ENCODE results near the gene CARTPT.

The CARTPT gene

DNA sequence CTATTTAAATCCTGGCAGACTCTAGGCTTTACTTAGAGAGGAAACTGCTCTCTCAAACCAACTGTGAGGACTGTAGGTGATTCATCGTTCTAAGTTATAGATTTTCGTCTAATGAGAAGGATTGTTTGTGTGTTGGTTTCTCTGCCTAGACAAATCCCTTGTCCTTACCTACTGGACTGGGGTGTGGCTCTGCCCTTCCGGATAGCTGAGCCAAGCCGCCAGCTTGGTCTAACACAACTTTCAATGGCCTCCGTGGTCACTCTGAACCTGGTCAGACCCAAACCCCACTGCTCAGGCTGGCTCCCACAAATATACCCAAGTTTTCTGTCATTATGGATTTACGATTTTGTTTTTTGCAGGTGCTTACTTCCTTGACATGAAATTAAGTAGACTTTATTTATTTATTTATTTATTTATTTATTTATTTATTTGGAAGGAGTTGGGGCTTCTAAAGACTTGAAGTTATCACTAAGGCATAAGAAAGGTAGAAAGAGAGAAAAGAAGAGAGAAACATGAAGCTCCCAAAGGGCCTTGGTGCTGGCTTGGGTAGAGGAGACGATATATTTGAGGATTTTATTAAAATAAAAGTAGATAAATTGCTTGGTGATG is 19.0 kb downstream of the CARTPT start:
- no peak for DNase-seq (ENCODE audit: low read depth in 2 of 2)

DNA sequence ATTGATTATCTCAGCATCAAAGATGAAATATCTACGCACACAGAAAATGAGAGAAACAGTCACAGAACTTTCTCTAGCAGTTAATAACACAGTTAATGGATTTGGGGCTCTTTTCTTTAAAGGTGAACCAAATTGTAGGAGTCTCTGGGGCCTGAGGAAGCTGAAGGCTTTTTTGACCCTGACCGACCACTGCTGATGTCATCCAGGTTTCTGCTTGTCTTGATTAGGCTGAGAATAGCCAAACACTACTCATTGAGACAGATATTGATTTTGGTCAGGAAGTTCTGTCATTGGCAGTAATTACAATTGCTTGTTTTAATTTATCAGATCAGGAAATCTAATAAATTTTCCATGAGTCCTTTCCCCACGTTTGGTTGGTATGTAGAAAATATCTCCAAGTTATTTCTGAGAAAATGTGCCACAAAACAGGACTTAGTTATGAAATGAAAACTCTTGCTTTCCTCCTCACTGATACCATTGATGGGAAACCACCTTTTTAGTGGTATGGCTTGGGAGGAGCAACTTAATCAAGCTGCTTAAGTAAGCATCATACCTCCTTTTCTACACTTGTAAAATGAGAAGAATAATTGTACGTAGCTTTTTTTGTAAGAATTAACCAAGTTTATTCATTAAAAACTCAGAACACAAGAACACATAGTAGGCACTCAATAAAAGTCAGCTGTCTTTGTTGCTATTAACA is 19.7 kb downstream of the CARTPT start:
- DNase-seq (ENCODE audit: low read depth in 2 of 2) = no peak

DNA sequence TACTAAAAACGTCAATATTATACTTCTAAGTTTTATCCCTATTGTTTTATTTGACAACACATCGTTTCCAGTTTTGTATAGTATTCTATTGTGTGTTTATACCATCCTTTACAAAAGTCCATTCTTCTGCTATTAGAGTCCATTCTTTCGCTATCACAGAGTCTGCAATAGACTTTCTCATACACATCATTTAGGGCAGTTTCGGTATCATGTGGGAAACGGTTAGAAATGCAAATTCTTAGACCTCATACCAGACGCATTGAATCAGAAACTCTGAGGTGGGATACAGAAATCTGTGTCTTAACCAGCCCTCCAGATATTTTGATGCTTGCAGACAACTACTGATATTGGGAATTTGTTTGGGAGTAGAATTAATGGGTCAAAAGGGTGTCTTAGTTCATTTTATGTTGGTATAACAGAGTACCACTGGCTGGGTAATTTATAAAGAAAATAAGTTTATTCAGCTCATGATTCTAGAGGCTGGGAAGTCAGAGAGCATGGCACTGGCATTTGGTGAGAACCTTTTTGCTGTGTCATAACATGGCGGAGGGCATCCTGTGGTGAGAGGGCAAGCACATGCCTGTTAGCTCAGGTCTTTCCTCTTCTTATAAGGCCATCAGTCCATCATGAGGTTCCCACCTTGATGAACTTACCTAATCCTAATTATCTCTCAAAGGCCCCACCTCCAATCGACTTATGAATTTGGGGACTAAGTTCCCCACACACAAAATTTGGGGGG is 21.1 kb downstream of the CARTPT start:
- no peak for DNase-seq (ENCODE audit: low read depth in 2 of 2)

DNA sequence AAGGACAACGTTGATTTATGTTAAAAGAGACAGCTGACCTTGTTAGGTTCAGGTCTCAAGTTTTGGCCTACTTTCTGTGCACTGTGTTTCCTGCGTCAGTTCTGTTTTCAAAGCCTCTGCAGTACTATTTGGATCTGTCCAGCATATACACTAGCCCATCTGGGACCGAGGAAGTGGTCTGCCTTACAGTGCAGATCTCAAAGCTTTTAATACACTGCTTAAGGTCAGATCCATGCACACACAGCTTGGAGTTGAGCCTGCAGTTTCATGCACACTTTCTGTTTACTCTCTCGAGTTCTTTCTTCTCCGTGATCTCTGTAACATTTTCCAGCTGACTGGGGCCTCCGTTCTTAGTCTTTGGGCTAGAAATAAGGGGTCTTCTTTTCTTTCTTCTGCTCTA is 24.1 kb downstream of the CARTPT start:
- no peak for DNase-seq (ENCODE audit: low read depth in 2 of 2)

DNA sequence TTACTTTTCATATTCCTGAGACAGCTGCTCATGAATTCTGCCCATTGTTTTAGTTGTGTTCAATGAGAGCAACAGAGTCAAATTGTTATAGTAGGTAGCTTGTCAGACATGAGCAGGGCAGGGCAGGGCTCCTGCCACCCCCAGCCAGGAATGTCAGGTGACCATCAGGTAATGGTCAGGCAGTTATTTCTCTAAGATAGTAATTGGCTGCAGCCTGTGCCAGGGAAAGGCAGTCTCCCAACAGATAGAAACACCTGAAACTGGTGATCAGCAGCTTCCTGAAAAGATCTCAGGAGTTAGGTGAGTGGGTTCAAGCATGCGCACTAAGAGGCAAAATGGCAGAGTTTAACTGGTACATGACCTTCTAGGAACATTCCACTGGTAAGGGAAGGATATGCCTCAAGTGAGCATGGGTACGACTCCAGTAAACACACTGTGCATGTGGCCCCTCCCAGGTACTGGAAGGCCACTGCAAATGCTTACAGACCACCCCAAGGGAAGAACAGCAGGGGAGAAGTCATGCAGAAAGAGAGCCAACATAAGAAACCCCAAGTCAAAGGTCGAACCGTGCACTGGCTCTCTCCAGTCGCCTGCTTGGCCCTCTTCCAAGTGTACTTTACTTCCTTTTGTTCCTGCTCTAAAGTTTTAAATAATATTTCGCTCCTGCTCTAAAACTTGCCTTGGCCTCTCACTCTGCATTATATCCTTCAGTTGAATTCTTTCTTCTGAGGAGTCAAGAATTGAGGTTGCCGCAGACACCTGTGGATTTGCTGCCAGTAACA is 25.1 kb downstream of the CARTPT start:
- no peak for DNase-seq (ENCODE audit: low read depth in 2 of 2)

DNA sequence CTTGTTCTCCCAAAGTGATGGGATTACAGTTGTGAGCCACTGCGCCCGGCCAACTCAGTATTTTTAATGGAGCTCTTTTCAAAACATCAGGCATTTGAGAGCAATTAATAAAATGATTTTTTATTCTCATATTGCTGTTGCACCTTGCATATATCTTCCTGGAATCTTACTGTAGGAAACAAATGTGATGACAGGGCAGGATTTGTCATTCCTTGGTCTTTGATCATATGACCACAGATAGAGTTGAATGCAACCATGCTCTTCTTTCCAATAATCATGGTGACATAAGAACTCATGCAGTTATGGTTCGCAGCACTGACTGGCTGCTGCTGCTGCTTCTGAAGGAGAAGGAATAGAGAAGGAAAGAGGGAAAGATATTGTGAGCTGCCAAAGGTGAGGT is 28.1 kb downstream of the CARTPT start:
- DNase-seq (ENCODE audit: low read depth in 2 of 2) = no peak

DNA sequence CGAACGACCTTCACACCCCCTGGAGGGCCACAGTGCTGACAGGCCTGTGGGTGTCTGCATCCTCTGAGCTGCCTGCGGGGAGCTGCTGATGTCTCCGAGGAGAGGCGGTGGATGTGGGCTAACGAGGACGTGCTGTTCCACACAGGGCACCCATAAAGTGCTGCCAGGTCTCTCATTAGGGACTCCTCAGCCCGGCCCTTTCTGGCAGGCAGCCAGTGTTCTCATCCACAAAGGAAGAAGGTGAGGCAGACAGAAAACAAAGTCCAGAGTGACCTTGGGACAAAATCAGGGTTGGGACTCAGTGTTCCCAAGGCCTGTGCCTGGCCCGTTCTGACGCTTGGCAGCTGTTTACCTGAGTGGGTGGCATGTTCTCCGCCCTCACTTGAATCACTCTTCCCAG is 29.3 kb downstream of the CARTPT start:
- no peak for DNase-seq (ENCODE audit: low read depth in 2 of 2)

DNA sequence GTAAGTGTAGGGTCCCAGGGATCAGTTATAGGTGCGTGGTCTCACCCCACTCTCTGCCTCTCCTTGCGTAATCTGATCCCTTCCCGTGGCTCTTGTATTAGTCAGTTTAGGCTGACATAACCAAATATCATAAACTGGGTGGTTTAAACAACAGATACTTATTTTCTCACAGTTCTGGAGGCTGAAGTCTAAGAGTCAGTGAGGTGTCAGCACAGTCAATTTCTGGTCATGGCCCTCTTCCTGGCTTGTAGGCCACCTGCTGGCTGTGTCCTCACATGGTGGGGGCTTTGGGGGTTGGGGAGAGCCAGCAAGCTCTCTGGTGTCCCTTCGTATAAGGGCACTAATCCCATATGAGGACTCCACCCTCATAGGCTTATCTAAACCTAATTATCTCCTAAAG is 32.3 kb downstream of the CARTPT start:
- no peak for DNase-seq (ENCODE audit: low read depth in 2 of 2)

DNA sequence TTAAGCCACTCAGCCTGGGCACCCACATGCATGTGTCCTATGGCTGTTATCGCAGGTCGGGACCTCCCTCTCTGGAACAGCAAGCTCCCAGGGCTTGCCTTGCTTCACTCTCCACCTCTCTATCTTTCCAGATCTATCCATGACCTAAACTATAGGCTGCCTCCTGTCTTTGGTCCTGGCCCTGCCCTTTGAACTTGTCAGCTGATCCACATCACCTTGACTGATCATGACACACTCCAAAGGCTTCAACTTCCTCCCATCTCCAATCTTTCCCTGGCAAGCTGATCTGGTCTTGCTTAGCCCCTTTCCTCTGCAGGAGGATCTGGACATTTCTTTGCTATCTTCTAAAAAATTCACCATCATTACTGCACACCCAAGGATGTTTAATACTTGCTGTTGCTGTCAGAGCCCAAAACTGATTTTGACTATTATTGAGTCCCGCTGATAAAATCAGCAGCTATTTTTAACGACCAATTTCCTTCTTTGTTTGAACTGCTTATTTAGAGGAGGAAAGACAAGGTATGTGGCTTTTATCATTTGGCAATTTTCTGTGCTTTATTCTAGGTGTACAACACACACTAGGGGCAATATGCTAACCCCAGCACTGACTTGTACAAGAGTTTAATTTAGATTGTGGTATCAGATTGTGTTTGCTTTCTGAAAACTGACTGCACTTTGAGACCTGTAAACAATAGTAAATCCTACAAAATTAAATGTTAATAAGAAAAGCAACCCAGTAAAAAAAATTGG is 33.5 kb downstream of the CARTPT start:
- DNase-seq (ENCODE audit: low read depth in 2 of 2) = no peak

DNA sequence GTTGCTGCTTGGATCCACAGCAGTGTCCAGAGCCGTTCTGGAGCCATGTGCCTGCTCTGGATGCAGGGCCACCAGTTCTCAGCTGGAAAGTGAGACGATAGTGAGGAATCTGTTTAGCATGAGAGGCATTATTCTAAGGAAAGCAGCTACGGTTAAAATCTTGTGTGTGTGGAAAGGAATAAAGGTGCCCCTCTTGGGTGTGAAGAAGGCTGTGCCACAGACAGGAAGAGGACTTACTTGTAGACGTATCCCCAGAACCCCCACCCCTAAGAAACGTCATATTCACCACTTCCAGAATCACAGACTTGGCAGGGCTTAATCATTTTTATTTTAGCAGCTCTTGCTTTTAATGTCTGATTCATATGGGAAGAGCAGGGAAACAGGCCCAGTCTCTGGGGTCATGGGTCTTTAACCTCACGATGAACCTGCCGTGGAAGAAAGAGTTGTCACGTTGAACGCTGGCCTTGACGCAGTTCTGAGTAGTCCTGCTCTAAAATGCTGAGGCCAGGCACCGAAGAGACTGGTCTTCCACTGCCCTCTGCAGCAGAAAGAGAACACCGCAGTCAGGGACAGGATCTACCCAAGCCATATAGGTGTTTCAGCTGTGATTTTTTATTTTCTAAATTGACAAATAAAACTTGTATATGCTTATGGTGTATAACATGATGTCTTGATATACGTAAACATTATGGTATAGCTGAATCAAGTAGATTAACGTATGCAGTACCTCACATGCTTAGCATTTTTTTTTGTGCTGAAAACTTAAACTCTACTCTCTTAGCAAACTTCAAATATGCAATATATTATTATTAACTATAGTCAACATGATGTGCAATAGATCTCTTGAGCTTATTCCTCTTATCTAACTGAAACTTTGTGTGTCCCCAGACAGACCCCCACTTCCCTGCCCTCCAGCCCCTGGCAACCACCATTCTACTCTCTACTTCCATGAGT is 38.8 kb downstream of the CARTPT start:
- no peak for DNase-seq (ENCODE audit: low read depth in 2 of 2)

DNA sequence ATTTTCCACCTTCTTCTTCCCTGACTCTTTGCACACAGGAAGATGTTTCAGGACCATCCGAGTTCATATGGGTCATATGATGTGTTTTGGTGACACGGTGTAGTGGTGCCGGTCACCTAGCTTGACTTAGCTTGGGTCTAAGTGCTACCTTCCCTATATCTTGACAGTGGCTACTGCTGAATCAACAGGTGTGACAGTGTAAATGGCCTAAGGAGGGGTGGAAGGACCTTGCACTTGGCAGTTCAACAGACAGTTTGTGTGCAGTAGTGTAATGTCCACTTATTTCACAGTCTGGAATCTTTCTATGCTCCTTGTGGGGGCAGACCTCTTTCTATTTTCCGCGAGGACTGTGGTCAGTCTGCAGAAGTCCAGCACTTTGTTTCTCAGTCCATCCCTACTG is 43.8 kb downstream of the CARTPT start:
- DNase-seq (ENCODE audit: low read depth in 2 of 2) = no peak

DNA sequence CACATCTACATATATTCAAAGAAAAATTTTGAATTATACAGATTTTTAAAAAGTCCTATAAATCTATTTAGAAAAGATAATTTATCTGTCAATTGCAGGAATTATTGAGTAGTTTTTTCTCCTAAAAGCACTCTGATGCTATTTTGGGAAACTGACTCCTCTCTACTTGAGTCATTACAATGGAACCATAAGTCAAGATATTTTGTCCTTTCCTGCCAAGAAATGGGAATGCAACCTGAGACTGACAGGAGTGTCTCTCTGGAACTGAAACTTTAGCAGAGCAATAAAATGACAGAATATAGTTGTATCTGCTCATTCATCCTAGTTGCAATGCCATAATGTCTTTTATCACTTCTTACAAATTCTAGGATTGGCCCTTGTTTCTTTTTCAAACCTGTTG is 48.6 kb downstream of the CARTPT start:
- DNase-seq (ENCODE audit: low read depth in 2 of 2) = no peak

DNA sequence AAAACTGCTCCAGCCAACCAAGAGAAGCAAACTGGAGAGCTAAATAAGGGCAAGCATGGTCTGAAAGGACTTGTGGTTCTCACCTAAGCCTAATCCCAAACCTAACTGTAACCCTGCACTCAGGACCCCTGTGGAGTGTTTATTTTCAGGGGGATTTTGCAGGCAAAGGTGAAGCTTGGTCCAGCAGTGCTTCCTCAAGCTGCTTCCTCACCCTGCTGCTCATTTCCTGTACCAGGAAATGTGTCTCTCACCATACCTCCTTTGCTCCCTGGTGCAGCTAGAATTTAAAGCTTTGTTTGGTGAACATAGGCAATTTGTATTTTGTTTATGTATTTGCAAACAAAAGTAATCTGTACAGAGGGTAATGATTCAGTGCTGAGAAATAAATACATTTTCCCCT is 50.2 kb downstream of the CARTPT start:
- no peak for DNase-seq (ENCODE audit: low read depth in 2 of 2)

DNA sequence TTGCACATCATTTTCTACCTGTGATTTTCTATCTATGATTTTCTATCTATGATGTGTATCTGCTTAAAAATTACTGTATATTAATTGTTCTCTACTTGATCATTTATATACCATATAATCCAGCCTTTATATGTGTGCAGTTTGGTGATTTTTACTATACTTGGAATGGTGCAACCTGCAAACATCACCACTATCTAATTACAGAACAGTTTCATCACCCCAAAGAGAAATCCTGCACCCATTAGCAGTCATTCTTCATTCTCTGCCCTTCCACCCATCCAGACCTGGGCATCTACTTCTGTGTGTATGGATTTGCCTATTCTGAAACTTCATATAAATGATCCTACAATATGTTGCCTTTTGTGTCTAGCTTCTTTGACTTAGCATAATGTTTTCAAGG is 51.3 kb downstream of the CARTPT start:
- DNase-seq (ENCODE audit: low read depth in 2 of 2) = no peak

All from stimulated activated CD4-positive, alpha-beta T cell treated with anti-CD3 and anti-CD28 coated beads, Interleukin-1b, Interleukin-23, amount 100 ng/mL, for 1 hour (primary cell).